MM.1S (cell line): ENCODE measurements around the gene APOL5.
"Not testable (repeated sequence)": the region's sequence is repeated elsewhere in the genome, so short reads cannot be mapped to it uniquely, and the experiment has no call there.

ENCODE experiments used
- DNase-seq: peaks from one replicate; pipeline ENCODE4 v3.0.0-alpha.2; 2015
- H2AFZ ChIP-seq: fragments of 300-600 bp; sonication (generic); 2 replicates; pipeline ENCODE4 v1.6.0; 2016; ENCODE audit warnings: antibody characterized with exemption, low read length
- H3F3A ChIP-seq: fragments of 300-600 bp; sonication (generic); 2 replicates; pipeline ENCODE4 v1.6.1; 2016; ENCODE audit warnings: mild to moderate bottlenecking, antibody characterized with exemption, low read length, moderate library complexity, mixed read lengths; ENCODE audit not compliant: insufficient read depth
- H3K27ac ChIP-seq: fragments of 300-600 bp; sonication (generic); 2 replicates; pipeline ENCODE4 v1.5.1; 2016; ENCODE audit warnings: mild to moderate bottlenecking, low read length
- H3K27me3 ChIP-seq: fragments of 300-600 bp; sonication (generic); replicated peaks from 2 replicates; pipeline ENCODE4 v1.6.0; 2016; ENCODE audit warnings: low read length; ENCODE audit not compliant: insufficient read depth
- H3K36me3 ChIP-seq: fragments of 300-600 bp; sonication (generic); replicated peaks from 2 replicates; pipeline ENCODE4 v1.6.1; 2016; ENCODE audit warnings: mild to moderate bottlenecking, low read length, mixed read lengths; ENCODE audit not compliant: insufficient read depth
- H3K4me1 ChIP-seq: fragments of 300-600 bp; sonication (generic); 2 replicates; pipeline ENCODE4 v1.6.1; 2016; ENCODE audit warnings: low read length, mixed read lengths
- H3K4me2 ChIP-seq: fragments of 300-600 bp; sonication (generic); 2 replicates; pipeline ENCODE4 v1.6.0; 2016; ENCODE audit warnings: low read depth, low read length
- H3K4me3 ChIP-seq: fragments of 300-600 bp; sonication (generic); 2 replicates; pipeline ENCODE4 v1.5.1; 2016; ENCODE audit warnings: low read length, mixed read lengths
- H3K79me2 ChIP-seq: fragments of 300-600 bp; sonication (generic); 2 replicates; pipeline ENCODE4 v1.6.1; 2016; ENCODE audit warnings: mixed run types, low read length, mixed read lengths
- H3K9ac ChIP-seq: fragments of 300-600 bp; sonication (generic); 2 replicates; pipeline ENCODE4 v1.6.1; 2016; ENCODE audit warnings: low read length, mixed read lengths
- H3K9me2 ChIP-seq: fragments of 300-600 bp; sonication (generic); replicated peaks from 2 replicates; pipeline ENCODE4 v1.6.1; 2016; ENCODE audit warnings: mild to moderate bottlenecking, low read length, mixed read lengths; ENCODE audit not compliant: insufficient read depth
- H3K9me3 ChIP-seq: fragments of 300-600 bp; sonication (generic); replicated peaks from 2 replicates; pipeline ENCODE4 v1.6.1; 2016; ENCODE audit warnings: mild to moderate bottlenecking, low read length, mixed read lengths; ENCODE audit not compliant: insufficient read depth
- H4K20me1 ChIP-seq: fragments of 300-600 bp; sonication (generic); 2 replicates; pipeline ENCODE4 v1.6.1; 2016; ENCODE audit warnings: mild to moderate bottlenecking, low read length, moderate library complexity, mixed read lengths; ENCODE audit not compliant: insufficient read depth
- CTCF ChIP-seq: fragments of 300-600 bp; sonication (generic); IDR thresholded peaks from 2 replicates; pipeline ENCODE4 v1.5.1; 2016; ENCODE audit warnings: antibody characterized with exemption, low read length, mixed read lengths
- EZH2 ChIP-seq: fragments of 300-600 bp; sonication (generic); optimal IDR thresholded peaks from 2 replicates; pipeline ENCODE3; 2017; ENCODE audit warnings: low read depth, mild to moderate bottlenecking, antibody characterized with exemption, low read length, mixed read lengths
- EZH2phosphoT487 ChIP-seq: fragments of 300-600 bp; sonication (generic); IDR thresholded peaks from 2 replicates; pipeline ENCODE4 v1.6.1; 2018; ENCODE audit warnings: antibody characterized with exemption, low read length

APOL5 gene

GRCh38 chr22:35736166-35736565 lies 18.5 kb downstream of the APOL5 start:
- TF ChIP-seq CTCF (no peak), EZH2 (no peak), EZH2phosphoT487 (no peak)
- Histone ChIP-seq H3K4me1 (no peaks in the 10 kb centered on the region), H3K9me2 (no peaks in the 10 kb centered on the region), H3K36me3 (no peaks in the 10 kb centered on the region), H3K27me3 (no peaks in the 10 kb centered on the region), H2AFZ (no peak overlapping the region), H3F3A (no peaks in the 10 kb centered on the region), H3K4me2 (no peak overlapping the region), H3K4me3 (no peak overlapping the region), H4K20me1 (no peaks in the 10 kb centered on the region), H3K9me3 (no peaks in the 10 kb centered on the region), H3K79me2 (no peaks in the 10 kb centered on the region), H3K9ac (no peak overlapping the region), H3K27ac (no peak overlapping the region)
- DNase-seq, result no peak

GRCh38 chr22:35736701-35737100 lies 19.0 kb downstream of the APOL5 start:
- Histone ChIP-seq H2AFZ (no peak overlapping the region), H3K79me2 (no peaks in the 10 kb centered on the region), H3K4me3 (no peak overlapping the region), H3K27me3 (no peaks in the 10 kb centered on the region), H3K36me3 (no peaks in the 10 kb centered on the region), H3K4me2 (no peak overlapping the region), H3F3A (no peaks in the 10 kb centered on the region), H3K4me1 (no peaks in the 10 kb centered on the region), H4K20me1 (no peaks in the 10 kb centered on the region), H3K9ac (no peak overlapping the region), H3K9me2 (no peaks in the 10 kb centered on the region), H3K27ac (no peak overlapping the region), H3K9me3 (no peaks in the 10 kb centered on the region)
- TF ChIP-seq CTCF (no peak), EZH2phosphoT487 (no peak), EZH2 (no peak)
- DNase-seq, result no peak

GRCh38 chr22:35737886-35738285 lies 20.2 kb downstream of the APOL5 start:
- not testable (repeated sequence) for H3K27ac ChIP-seq, H3K9me3 ChIP-seq, H3K27me3 ChIP-seq, H3F3A ChIP-seq, H3K9ac ChIP-seq, H3K4me2 ChIP-seq, H2AFZ ChIP-seq, H3K36me3 ChIP-seq, H3K9me2 ChIP-seq, H3K79me2 ChIP-seq, H3K4me1 ChIP-seq, H3K4me3 ChIP-seq, H4K20me1 ChIP-seq, DNase-seq

GRCh38 chr22:35739076-35739930 lies 21.6 kb downstream of the APOL5 start:
- no peak overlapping the region for H3K4me2 ChIP-seq
- no peak overlapping the region for H3K4me3 ChIP-seq
- TF ChIP-seq EZH2, result no peak
- TF ChIP-seq CTCF, result no peak
- no peak for TF ChIP-seq EZH2phosphoT487
- H3F3A ChIP-seq, result no peaks in the 10 kb centered on the region
- H3K27me3 ChIP-seq, result no peaks in the 10 kb centered on the region
- no peaks in the 10 kb centered on the region for H3K36me3 ChIP-seq
- no peaks in the 10 kb centered on the region for H4K20me1 ChIP-seq
- H3K9me2 ChIP-seq, result no peaks in the 10 kb centered on the region
- no peaks in the 10 kb centered on the region for H3K4me1 ChIP-seq
- H3K9me3 ChIP-seq, result no peaks in the 10 kb centered on the region
- no peak overlapping the region for H2AFZ ChIP-seq
- DNase-seq, result no peak
- H3K27ac ChIP-seq, result no peak overlapping the region
- no peaks in the 10 kb centered on the region for H3K79me2 ChIP-seq
- H3K9ac ChIP-seq, result no peak overlapping the region
